ENCODE results near the gene TNFRSF25. TPM values are rescaled to one million over a fixed set of nuclear protein-coding genes. Genes with fewer than 3 reads are reported as not detected.
A peak's percentile ranks its signal among the peaks of the same experiment; 100 is the strongest.
"Not testable (repeated sequence)": the region's sequence is repeated elsewhere in the genome, so short reads cannot be mapped to it uniquely, and the experiment has no call there.

TNFRSF25 gene
- total RNA-seq, 1 experiment from 2014 or later, result 4.2 TPM

DNA sequence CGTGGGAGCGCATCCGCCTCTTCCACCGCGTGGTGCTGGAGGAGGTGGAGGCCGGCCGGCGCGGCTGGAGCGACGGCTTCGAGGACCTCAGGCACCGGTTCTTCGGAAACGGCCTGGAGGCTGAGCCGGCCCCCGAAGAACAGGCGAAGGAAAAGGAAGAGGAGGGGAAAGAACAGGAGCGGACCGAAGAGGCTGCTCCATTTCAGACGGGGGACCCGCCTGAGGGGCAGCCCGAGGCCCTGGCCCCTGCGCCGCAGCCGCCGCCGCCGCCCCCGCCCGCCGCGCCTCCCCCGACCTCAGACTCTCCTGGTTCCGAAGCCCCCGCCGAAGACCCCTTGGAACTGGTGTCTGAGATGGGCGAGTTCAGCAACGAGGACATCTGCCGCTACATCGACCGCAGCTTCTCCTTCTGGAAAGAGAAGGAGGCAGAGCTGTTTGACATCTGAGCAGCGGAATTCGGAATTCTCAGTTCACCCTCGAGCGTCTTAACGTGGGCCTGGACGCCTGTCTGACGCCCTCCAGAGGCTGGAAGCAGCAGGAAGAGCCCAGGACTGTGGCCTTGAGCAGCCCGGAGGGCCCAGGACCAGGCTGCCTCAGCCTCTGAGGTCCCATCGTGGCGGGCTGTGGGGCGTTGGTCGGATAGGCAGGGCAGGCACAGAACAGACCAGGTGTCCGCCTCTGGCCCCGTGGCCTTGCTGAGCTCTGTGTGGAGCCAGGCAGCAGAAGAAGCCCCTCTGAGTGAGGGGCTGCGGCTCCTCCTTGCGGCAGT is 10.0 kb downstream of the TNFRSF25 start:
- not testable (repeated sequence) for DNase-seq (ENCODE audit: extremely low read depth, low read depth)

DNA sequence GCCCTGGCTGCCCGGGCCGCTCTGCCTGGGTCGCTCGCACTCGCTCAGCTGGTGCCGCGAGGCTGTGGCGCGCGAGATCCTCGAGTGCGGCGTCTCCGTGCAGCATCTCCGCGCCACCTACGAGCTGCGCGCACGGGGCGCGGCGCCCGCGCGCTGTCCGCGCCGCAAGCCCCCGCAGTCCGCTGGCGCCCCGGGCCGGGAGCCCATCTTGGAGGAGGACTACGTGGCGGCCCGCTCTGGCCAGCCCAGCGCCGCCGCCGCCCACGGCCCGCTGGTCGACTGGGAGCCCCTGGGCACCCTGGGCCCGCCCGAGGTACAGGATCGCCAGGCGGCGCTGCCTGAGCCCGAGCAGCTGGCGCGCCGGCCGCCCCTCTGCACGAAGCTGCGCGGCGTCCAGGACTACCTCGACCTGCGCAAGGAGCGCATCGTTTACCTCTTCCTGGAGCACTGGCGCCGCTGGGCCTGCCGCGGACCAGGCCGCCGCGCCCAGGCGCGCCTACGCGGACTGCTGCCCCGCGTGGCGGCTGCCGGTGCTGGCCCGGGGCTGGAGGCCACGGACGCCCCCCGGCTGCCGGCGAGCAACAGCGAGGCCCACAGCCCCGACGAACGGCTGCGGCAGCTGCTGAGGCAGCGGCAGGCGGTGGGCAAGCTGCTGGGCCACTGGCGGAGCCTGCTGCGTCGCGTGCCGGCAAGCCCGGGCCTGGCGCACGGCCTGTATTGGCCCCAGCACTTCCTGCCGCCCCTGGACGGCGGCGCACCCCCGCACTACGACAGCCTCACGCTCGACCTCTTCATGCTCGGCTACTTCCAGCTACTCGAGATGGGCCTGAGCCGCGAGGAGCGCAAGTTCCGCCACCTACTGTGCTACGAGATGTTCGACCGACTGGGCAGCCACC is 10.9 kb downstream of the TNFRSF25 start:
- DNase-seq (ENCODE audit: extremely low read depth, low read depth), result no peak

DNA sequence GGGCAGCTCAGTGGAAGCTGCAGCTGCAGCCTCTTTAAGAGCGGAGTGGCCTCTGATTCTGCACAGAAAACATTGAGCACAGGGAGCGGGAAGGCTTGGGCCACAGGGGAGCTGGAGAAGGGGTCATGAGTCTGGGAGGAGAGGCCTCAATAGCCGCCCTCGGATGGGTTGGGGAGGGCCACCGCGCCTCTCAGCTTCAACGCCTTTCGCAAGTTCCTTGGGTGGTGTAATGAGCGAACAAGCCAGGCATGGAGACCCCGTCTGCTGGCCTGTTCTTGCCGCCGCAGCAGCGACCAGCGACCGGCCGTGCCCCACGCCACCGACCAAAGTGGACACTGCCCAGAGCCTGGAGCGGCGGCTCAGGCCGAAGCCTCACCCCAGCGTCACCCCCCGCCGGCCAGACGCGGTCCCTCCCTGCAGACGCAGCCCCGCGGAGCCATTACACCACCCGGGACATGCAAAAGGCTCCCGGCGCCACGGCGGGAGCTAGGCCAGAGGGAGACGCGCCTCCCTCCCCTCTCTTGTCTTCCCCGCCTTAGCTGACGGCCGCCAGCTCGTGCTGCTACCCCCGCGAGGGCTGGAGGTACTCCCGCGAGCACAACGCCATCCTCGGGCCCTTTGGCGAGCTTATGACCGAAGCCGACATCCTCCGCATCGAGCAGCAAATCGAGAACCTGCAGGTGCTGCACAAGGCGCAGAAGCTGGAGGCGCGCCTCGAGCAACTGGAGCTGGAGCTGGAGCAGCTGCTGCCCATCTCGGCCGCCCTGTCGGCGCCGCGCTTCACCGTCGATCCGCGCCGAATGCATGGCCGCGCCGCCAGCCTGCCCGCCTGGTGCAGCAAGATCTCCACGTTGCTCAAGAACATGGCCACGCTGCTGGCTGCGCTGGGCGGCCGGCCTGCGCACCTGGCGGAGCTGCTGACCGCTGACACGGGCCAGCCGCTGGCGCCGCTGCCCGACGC is 11.8 kb downstream of the TNFRSF25 start:
- not testable (repeated sequence) for DNase-seq (ENCODE audit: extremely low read depth, low read depth)

DNA sequence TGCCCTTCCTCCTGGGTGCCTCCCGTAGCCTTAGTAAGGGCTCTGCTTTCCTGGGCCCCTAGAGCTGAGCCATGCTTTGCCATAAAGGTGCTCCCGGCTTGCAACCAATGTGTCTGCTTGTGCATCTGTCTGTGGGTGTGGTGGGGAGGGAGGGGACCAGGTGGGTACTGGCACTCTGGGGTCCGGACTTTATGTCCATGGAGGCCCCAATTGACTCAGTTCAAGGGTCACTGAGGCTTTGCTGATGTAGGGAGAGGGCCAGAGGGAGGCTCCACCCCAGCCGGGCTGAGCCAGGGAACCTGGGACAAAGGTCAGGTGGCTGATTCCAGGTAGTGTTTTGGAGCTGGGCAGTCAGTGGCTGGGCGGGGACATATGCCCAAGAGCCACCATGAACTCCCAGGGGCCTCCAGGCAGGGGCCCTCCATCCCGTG is 15.0 kb downstream of the TNFRSF25 start:
- no peak for DNase-seq (ENCODE audit: extremely low read depth, low read depth)

DNA sequence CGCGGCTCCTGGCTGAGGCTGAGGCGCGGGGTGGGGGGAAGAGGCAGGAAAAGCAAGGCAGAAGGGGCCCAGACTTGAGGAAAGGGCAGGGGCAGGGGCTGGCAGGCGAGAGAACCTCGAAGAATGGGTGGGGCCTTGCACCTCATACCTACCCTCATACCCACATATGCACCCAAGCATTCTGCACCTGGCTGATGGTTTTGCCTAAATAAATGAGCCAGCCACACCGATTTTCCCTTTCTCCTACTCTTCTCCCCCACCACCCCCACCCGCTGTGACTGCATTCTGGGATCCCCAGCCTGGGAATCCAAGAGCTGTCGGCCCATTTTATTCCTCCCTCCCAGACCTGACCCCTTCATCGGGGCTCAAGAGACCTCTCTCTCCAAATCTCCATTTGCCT is 15.5 kb downstream of the TNFRSF25 start:
- DNase-seq (ENCODE audit: extremely low read depth, low read depth), result not testable (repeated sequence)

DNA sequence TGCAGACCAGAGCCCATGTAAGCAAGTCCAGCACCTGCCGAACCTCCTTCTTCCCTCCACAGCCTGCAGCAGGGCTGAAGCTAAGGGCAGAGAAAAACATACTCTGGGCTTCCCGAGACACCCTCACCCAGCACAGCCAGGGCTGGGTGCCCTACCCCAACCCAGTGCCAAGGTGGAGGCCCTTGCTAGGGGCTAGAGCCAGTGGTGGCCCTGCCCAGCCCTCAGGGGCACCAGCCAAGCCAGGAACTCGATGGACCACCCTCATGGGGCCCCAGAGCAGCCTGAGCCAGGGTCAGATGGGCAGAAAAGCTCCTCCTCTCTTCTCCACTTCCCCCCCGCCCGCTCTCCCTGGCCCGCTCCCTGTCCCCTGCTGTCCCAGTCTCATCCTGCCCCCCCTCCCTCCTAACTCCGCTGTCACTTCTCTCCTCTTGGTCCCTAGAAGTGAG is 15.9 kb downstream of the TNFRSF25 start:
- no peak for DNase-seq (ENCODE audit: extremely low read depth, low read depth)

DNA sequence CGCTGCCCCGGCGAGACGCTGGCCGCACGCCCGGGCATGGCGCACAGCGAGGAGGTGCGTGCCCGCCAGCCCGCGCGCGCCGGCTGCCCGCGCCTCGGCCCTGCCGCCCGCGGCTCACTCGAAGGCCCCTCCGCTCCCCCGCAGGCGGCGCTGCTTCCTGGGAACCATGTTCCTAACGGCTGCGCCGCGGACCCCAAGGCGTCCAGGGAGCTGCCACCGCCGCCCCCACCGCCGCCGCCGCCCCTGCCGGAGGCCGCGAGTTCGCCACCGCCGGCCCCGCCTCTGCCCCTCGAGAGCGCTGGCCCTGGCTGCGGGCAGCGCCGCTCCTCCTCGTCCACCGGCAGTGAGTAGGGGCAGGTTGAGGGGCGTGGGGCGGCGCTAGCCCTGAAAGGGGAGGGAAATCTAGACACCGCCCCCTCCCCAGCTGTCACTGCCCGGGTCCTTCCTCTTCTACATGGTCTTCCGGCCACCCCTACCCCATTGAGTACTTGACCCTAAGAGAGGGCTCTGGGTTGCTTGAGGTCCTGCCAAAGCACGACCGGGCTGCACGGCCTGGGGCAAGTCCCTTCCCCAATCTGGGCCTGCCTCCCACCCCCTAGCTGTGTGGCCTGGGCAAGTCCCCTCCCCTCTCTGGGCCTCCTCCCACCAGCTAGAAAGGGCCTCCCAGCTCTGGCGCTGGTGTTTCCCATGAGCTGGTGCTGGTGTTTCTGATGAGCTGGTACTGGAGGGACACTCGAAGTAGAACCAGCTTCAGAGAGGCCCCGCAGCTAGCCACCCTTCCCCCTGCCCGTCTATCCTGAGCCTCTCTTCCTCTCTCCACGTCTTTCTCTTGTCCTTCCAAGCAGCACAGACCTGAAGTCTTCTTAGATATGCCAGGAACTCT is 17.0 kb downstream of the TNFRSF25 start:
- DNase-seq (ENCODE audit: extremely low read depth, low read depth), result no peak

DNA sequence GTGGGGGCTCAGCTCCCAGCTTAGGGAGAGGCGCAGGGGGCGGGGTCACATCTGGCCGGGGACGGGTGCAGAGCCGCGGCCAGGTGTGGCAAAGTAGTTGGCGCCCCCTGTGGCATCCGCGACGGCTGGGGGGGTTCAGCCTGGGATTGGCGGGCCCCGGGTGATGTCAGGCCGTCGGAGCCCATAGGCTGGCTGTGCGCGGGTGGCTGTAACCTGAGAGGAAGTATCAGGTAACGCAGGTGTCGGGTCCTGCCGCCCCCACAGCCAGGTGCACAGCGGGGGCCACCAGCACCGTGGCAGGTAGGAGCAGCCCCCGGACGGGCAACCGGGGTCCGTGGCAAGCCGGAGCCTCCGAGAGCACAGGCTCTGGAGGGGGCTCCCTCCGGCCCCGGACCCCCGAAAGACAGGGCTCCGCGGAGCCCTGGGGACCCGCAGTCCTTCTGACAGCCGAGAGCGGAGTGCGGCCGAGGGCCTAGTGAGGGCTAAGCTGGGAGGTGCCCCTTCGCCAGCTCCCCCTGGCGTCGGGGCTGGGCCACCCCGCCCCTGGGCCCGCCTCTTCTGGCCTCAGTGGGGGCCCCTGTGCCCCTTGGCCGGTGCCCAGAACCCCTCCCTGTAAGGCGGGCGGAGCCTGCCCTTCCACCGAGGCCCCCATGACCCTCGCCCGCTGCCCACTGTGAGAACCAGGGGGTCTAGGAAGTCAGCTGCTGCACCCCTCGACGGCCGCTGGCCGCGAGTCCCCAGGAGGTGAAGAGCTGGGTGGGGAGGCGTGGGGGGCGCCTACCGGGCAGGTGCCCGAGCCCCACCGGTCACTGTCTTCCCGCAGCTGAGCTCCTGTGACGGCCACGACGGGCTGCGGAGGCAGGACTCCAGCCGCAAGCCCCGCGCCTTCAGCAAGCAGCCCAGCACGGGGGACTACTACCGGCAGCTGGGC is 17.9 kb downstream of the TNFRSF25 start:
- DNase-seq (ENCODE audit: extremely low read depth, low read depth), result no peak

DNA sequence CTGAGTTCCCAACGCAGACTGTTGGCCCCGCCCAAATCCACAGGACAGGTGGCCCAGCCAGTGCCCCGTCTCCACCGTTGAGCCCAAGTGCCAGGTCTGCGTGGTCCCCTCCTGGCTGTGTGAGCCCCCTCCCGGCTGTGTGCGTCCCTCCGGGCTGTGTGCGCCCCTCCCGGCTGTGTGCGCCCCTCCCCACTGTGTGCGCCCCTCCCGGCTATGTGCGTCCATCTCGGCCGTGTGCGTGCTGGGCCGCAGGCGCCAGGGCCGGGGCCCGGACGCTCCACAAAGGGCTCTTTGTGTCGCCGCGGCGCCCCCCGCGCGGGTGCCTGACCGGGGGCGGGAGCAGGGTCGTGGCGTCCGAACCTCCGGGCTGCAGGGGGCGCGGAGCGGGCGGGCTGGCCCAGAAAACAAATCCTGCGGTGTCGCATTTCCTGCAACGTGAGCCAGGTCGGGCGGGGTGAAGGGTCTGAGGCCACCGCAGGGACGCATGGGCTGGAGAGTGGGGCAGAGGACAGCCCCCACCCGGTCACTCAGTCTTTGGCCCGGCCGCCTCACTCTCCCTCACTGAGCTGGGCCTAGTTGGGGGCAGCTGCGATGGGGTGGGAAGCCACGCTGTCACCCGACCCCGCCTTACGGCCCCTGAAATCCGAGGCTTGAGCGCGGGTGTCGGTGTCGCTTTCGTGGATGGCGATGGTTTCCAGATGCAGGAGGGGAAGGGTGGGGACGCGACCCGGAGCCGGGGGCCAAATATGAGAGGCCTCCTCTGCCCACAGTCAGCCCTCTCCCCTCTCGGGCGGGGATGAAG is 18.8 kb downstream of the TNFRSF25 start:
- no peak for DNase-seq (ENCODE audit: extremely low read depth, low read depth)

DNA sequence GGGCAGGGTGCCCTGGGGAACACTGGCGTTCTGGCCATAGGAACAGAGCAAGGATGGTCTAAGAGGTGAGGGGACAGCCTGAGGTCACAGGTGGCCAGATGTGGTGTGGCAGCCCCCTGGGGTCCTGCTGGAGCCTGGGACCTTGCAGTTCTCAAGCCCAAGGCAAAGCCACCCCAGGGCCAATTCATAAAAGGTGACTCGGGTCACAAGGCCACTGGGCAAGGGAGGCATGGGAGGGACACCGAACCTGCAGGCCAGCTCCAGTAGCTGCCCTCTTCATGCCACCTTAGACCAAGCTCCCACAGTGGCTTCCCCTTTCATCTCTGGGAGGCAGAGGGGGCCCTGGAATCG is 19.3 kb downstream of the TNFRSF25 start:
- no peak for DNase-seq (ENCODE audit: extremely low read depth, low read depth)

DNA sequence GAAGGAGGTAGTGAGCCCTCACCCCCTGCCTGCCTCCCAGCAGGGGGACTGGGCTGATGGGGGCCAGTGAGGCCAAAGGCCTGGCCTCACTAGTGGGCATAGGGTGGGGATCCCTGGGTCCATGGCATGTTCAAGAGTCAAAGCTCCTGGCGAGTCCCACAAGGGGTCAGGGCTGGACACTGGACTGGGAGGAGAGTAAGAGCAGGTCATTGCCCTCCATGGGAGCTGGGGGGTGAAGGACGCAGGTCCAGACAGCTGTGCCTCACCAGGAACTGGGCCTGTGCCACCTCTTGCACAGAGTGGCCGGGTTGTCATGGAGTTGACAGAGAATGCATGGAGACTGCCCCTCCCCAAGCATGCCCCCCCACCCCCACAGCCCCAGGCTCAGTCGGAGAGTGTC is 20.0 kb downstream of the TNFRSF25 start:
- DNase-seq (ENCODE audit: extremely low read depth, low read depth), result not testable (repeated sequence)

DNA sequence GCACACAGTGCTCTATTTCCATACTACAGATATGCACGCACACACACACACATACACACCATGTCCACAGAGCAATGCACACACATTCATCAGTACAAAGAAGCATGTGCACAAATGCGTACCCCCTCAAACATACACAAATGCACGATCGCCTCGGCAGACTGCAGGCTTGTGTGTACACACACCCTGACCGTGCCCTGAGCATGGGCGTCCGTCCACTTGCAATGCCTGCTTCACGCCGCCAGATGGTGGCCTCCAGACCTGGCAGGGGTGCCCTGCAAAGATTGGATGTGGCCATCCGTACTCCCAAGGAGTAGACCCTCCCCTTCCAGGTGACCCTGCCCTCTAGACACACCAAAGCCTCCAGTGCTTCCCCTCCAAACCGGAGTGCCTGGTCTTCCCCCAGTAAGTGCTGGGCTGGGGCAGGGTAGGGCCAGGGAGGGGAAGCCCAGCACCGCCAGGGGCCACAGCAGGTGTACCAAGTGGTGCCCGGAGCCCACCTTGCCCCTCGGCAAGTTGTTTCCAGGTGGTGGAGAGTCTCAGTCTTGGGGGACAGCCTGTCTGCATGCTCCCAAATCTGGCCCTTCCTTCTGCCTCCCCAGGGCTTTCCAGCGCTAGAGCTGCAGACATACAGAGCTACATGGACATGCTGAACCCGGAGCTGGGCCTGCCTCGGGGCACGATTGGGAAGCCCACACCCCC is 20.8 kb downstream of the TNFRSF25 start:
- peak; percentile 28 for DNase-seq (ENCODE audit: extremely low read depth, low read depth)

DNA sequence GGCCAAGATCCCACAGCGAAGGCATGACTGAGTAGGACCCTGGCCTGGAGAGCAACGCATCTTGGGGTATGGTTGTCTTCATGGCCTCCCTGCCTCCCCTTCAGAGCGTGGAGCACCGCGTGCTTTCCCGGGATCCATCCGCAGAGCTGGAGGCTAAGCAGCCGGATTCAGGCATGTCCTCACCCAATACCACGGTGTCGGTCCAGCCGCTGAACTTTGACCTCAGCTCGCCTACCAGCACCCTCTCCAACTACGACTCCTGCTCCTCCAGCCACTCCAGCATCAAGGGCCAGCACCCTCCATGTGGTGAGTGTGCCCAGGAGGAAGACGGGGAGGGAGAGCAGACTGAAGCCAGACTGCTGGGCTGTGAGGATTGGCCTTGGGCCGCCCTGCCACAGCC is 21.6 kb downstream of the TNFRSF25 start:
- DNase-seq (ENCODE audit: extremely low read depth, low read depth), result no peak

DNA sequence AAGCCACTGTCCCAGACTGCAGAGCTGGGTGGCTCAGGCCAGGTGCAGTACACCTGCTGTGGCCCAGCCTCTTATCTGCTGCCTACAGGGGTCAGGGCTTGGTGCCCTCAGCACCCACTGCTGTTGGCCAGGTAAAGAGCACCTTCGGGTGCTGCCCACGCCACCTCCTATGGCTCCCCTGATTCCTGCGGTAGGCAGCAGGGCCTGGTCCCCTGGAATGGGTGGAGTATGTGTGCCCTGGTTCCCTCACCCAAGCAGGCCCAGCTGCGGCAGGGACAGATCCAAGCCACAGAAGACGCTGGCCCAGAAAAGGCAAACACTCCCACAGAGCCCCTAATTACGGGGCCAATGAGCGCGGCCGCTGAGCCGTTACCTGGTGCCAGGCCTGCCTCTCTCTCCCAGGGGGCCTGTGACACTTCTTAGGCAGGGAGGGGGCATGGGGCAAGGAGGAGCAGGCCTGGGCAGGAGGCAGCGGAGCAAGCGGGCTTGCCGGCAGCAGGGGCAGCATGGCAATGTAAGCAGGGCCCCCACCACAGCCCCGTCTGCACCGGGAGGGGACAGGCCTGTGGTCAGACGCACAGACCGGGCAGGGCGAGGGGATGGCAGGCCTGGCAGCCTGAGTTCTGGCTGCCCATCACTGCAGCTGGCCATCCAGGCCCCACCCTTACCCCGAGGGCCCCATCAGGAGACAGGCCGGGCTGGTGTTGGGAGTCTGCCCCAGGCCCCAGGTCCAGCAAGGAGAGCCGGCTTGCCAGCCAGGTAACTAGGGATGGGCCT is 22.4 kb downstream of the TNFRSF25 start:
- DNase-seq (ENCODE audit: extremely low read depth, low read depth), result no peak

DNA sequence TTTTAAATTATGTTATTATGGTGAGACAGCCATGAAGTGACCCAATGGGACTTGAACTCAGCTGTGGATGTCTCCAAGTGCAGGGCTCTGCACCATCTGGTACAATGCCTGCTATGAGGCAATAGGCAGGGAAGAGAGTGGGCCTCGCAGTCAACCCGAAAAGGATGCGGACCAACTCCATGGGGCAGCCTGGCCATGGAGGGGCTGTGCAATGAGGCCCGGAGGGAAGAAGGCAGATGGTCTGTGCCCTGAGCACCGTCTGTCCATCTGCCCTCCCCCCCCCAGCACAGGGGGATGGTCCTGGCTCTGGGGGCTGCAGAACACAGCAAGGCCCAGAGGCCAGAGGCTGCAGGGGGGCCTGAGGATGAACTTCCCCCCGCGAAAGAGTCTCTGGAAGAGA is 24.4 kb downstream of the TNFRSF25 start:
- no peak for DNase-seq (ENCODE audit: extremely low read depth, low read depth)

All from NCI-H460 (cell line).